Progenitor cell of endocrine pancreas (in vitro differentiated cells): ENCODE results near the gene KRTAP3-3. TPM values are rescaled to one million over a fixed set of nuclear protein-coding genes. Genes with fewer than 3 reads are reported as not detected.

Experiments used
- DNase-seq: peaks from one replicate; pipeline ENCODE4 v3.0.0; 2021; ENCODE audit warnings: low spot score; ENCODE audit not compliant: unreplicated experiment
- H3K27ac Mint-ChIP-seq: 2 replicates; pipeline ENCODE4 v1.8.0; 2021; ENCODE audit warnings: mild to moderate bottlenecking, moderate library complexity, mixed read lengths
- H3K27me3 Mint-ChIP-seq: 2 replicates; pipeline ENCODE4 v1.8.0; 2021; ENCODE audit warnings: mixed read lengths
- H3K36me3 Mint-ChIP-seq: 2 replicates; pipeline ENCODE4 v1.8.0; 2022; ENCODE audit warnings: mixed read lengths; ENCODE audit not compliant: insufficient read depth
- H3K4me1 Mint-ChIP-seq: 2 replicates; pipeline ENCODE4 v1.8.0; 2021; ENCODE audit warnings: low read depth, mixed read lengths
- H3K4me3 Mint-ChIP-seq: 2 replicates; pipeline ENCODE4 v1.8.0; 2021; ENCODE audit warnings: low read depth, mild to moderate bottlenecking, moderate library complexity, mixed read lengths
- H3K9me3 Mint-ChIP-seq: 2 replicates; pipeline ENCODE4 v1.8.0; 2021; ENCODE audit warnings: low read depth, mixed read lengths
- total RNA-seq: library from RNA; stranded (reverse); gene quantifications from 2 replicates; pipeline ENCODE4 v1.2.1, GENCODE V29; 2021
- TF ChIP-seq, protein P1 (sequence below): fragments of 200-600 bp; sonication (generic); IDR thresholded peaks from one replicate; pipeline ENCODE4 v1.5.0; 2021; ENCODE audit warnings: antibody characterized with exemption, mild to moderate bottlenecking; ENCODE audit not compliant: unreplicated experiment

KRTAP3-3 gene
- total RNA-seq, 1 donor from 2014 or later, result not detected

DNA sequence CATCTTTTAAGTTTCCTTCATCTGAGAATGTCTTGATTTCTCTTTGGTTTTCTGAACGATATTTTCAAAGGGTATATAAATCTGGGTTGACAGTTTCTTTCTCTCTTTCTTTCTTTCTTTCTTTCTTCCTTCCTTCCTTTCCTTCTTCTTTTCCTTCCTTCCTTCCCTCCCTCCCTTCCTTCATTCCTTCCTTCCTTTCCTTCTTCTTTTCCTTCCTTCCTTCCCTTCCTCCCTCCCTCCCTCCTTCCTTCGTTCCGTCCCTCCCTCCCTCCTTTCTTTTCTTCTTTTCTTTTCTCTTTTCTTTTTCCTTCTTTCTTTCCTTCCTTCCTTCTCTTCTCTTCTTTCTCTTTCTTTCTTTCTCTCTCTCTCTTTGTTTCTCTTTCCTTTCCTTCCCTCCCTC, 19.6 kb downstream of the KRTAP3-3 start:
- no peak overlapping the region for H3K27ac Mint-ChIP-seq
- H3K27me3 Mint-ChIP-seq, result no peaks in the 10 kb centered on the region
- DNase-seq, result no peak
- H3K4me1 Mint-ChIP-seq, result peaks cover 2% of the 10 kb centered on the region
- no peaks in the 10 kb centered on the region for H3K9me3 Mint-ChIP-seq
- H3K4me3 Mint-ChIP-seq, result no peak overlapping the region
- TF ChIP-seq, protein P1, sequence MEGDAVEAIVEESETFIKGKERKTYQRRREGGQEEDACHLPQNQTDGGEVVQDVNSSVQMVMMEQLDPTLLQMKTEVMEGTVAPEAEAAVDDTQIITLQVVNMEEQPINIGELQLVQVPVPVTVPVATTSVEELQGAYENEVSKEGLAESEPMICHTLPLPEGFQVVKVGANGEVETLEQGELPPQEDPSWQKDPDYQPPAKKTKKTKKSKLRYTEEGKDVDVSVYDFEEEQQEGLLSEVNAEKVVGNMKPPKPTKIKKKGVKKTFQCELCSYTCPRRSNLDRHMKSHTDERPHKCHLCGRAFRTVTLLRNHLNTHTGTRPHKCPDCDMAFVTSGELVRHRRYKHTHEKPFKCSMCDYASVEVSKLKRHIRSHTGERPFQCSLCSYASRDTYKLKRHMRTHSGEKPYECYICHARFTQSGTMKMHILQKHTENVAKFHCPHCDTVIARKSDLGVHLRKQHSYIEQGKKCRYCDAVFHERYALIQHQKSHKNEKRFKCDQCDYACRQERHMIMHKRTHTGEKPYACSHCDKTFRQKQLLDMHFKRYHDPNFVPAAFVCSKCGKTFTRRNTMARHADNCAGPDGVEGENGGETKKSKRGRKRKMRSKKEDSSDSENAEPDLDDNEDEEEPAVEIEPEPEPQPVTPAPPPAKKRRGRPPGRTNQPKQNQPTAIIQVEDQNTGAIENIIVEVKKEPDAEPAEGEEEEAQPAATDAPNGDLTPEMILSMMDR, result no peak
- H3K36me3 Mint-ChIP-seq, result no peaks in the 10 kb centered on the region

GRCh38 chr17:40967582-40967981, 26.4 kb downstream of the KRTAP3-3 start:
- TF ChIP-seq, protein P1, result no peak
- Mint-ChIP-seq H3K27ac (no peak overlapping the region), H3K4me3 (no peak overlapping the region), H3K27me3 (no peaks in the 10 kb centered on the region), H3K36me3 (no peaks in the 10 kb centered on the region), H3K9me3 (peaks cover 9% of the 10 kb centered on the region), H3K4me1 (peaks cover 3% of the 10 kb centered on the region)
- DNase-seq, result no peak

- H3K36me3 Mint-ChIP-seq, result no peaks in the 10 kb centered on the region
- no peak for DNase-seq
- H3K9me3 Mint-ChIP-seq, result peaks cover 9% of the 10 kb centered on the region
- no peak within 1 kb of the TSS for H3K27ac Mint-ChIP-seq
- H3K27me3 Mint-ChIP-seq, result no peaks in the 10 kb centered on the region
- no peak within 1 kb of the TSS for H3K4me3 Mint-ChIP-seq
- peaks cover 8% of the 10 kb centered on the region for H3K4me1 Mint-ChIP-seq
- TF ChIP-seq, protein P1, result no peak
Measured at GRCh38 chr17:40966848-40967247, 27.1 kb downstream of the KRTAP3-3 start, which contains the start of gene KRT39. Gene KRT39, minus strand, starts transcription at chr17:40966948. Its CDS starts 92 bp downstream, at chr17:40966856.

DNA sequence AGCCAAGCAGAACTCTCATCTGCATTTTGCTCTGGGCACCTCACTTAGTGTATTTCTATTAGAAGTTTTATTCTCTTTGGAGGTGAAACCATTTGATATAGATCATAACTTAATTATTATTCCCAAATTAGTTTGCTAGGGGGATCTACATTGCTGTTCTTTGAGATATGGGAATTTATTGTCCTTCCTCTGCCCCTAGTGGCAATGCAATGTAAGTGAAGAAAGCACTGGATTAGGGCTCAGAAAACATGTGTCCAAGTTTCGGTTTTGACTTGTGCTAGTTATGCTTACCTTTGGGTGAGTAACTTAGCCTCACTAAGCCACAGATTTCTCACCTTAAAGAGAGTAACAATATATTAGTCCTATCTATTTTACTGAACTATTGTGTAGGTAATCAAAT, 30.1 kb downstream of the KRTAP3-3 start:
- no peaks in the 10 kb centered on the region for H3K27me3 Mint-ChIP-seq
- DNase-seq, result no peak
- no peaks in the 10 kb centered on the region for H3K36me3 Mint-ChIP-seq
- peaks cover 14% of the 10 kb centered on the region for H3K9me3 Mint-ChIP-seq
- H3K27ac Mint-ChIP-seq, result no peak overlapping the region
- H3K4me3 Mint-ChIP-seq, result no peak overlapping the region
- peaks cover 23% of the 10 kb centered on the region for H3K4me1 Mint-ChIP-seq
- TF ChIP-seq, protein P1, result peak; percentile 61

GRCh38 chr17:40962059-40962561, 31.9 kb downstream of the KRTAP3-3 start:
- Mint-ChIP-seq H3K9me3 (peaks cover 14% of the 10 kb centered on the region), H3K4me1 (peaks cover 39% of the 10 kb centered on the region), H3K27me3 (no peaks in the 10 kb centered on the region), H3K36me3 (no peaks in the 10 kb centered on the region), H3K4me3 (no peak overlapping the region), H3K27ac (peak overlapping the region; percentile 30)
- DNase-seq, result no peak
- TF ChIP-seq, protein P1, result no peak
